Peyer's patch (tissue), 4 donors: ENCODE measurements around the gene SFI1.

ENCODE experiments used
- CTCF ChIP-seq, 6 experiments: fragments of 450-650 bp in 4 of 6; fragments of 200-600 bp in 2 of 6; sonication (generic) in 1 of 6; IDR thresholded peaks; one replicate each; pipeline ENCODE4 v1.5.1; 2017 to 2019; ENCODE audit warnings: antibody characterized with exemption in 6 of 6, mild to moderate bottlenecking in 3 of 6, moderate library complexity in 1 of 6
- POLR2A ChIP-seq, 2 donors: fragments of 450-650 bp; IDR thresholded peaks; one replicate each; pipeline ENCODE4 v1.5.1; 2017; ENCODE audit warnings: antibody characterized with exemption in 2 of 2, mild to moderate bottlenecking in 2 of 2, moderate library complexity in 2 of 2

GRCh38 chr22:31577711-31578110 lies 81.4 kb downstream of the SFI1 start:
- TF ChIP-seq POLR2A (IDR thresholded peaks at IDR 0.05) (no peak), CTCF (IDR thresholded peaks at IDR 0.05) (no peak)
